GM12878 (cell line): ENCODE results near the gene TRPV3. TPM values are rescaled to one million over a fixed set of nuclear protein-coding genes. Genes with fewer than 3 reads are reported as not detected.

Experiments used
- ATAC-seq: fragments of 200-7000 bp; cut with Tn5 transposase; 3 replicates; pipeline ENCODE4 v1.9.1; 2020; ENCODE audit warnings: mild to moderate bottlenecking, moderate library complexity
- BruUV-seq: library from RNA; stranded (reverse); fragments of 400-500 nt; replicated peaks from 2 replicates; lab custom pipeline; 2021; lab: Mats Ljungman, UMichigan
- CTCF ChIA-PET: fragments of 300-600 bp; sonication (Branson Sonifier 250); formaldehyde crosslinking; extraction: SDS; loops from one replicate; lab custom pipeline; 2021; ENCODE audit warnings: inconsistent platforms; lab: Yijun Ruan, JAX
- POLR2A ChIA-PET: fragments of 350-600 bp; formaldehyde crosslinking; extraction: SDS; loops from one replicate; lab custom pipeline; 2021; ENCODE audit warnings: inconsistent platforms; lab: Charles Lee
- RAD21 ChIA-PET: fragments of 300-600 bp; sonication (Branson Sonifier 250); formaldehyde crosslinking; loops from one replicate; lab custom pipeline; 2023; ENCODE audit warnings: antibody characterized with exemption; ENCODE audit not compliant: unreplicated experiment; lab: Charles Lee
- SMC1A ChIA-PET: fragments of 300-600 bp; sonication (Branson Sonifier 250); formaldehyde crosslinking; loops from one replicate; lab custom pipeline; 2023; ENCODE audit not compliant: unreplicated experiment, uncharacterized antibody; lab: Charles Lee
- DNase-seq: peaks from one replicate; pipeline ENCODE4 v3.0.0-alpha.2; 2011; ENCODE audit warnings: low read depth, low spot score
- FAIRE-seq: peaks from 3 replicates; lab custom pipeline; 2011; peaks lifted over from hg19 to GRCh38; lab: Jason Lieb, UNC
- H2AFZ ChIP-seq: 2 replicates; pipeline ENCODE4 v1.6.0; 2011; ENCODE audit warnings: low read depth, low read length, control low read depth; ENCODE audit not compliant: control insufficient read depth
- H3K27ac ChIP-seq: 2 replicates; pipeline ENCODE4 v1.5.1; 2011; ENCODE audit warnings: control low read depth; ENCODE audit not compliant: control insufficient read depth, insufficient read depth
- H3K27me3 ChIP-seq, 2 experiments: replicated peaks in 1 of 2; 2 replicates each; pipeline versions ENCODE4 v1.6.0 to v1.6.1; 2011; ENCODE audit warnings: low read length in 1 of 2; ENCODE audit not compliant: control insufficient read depth in 2 of 2, insufficient read depth in 2 of 2
- H3K36me3 ChIP-seq, 2 experiments: 2 replicates each; pipeline ENCODE4 v1.5.1; 2011; ENCODE audit warnings: low read length in 1 of 2; ENCODE audit not compliant: control insufficient read depth in 2 of 2, insufficient read depth in 2 of 2
- H3K4me1 ChIP-seq: 2 replicates; pipeline ENCODE4 v1.6.1; 2011; ENCODE audit warnings: mild to moderate bottlenecking, low read length, moderate library complexity, mixed read lengths; ENCODE audit not compliant: control insufficient read depth, insufficient read depth
- H3K4me2 ChIP-seq: 2 replicates; pipeline ENCODE4 v1.6.0; 2011; ENCODE audit warnings: control low read depth; ENCODE audit not compliant: control insufficient read depth, insufficient read depth
- H3K4me3 ChIP-seq: fragments of 200-600 bp; sonication (generic); 2 replicates; pipeline ENCODE4 v1.5.1; 2016
- H3K79me2 ChIP-seq: 2 replicates; pipeline ENCODE4 v1.6.0; 2011; ENCODE audit warnings: low read length; ENCODE audit not compliant: control insufficient read depth, insufficient read depth
- H3K9ac ChIP-seq: 2 replicates; pipeline ENCODE4 v1.8.0; 2011; ENCODE audit warnings: low read length, control low read depth, mixed read lengths; ENCODE audit not compliant: control insufficient read depth, insufficient read depth
- H3K9me3 ChIP-seq: replicated peaks from 3 replicates; pipeline ENCODE4 v1.5.1; 2011; ENCODE audit warnings: mild to moderate bottlenecking, low read length; ENCODE audit not compliant: control insufficient read depth, insufficient read depth
- H4K20me1 ChIP-seq: 2 replicates; pipeline ENCODE4 v1.6.0; 2011; ENCODE audit not compliant: control insufficient read depth, insufficient read depth
- ATF3 ChIP-seq: IDR thresholded peaks from 2 replicates; pipeline ENCODE4 v1.6.1; 2011; ENCODE audit warnings: low read depth, mild to moderate bottlenecking, low read length, moderate library complexity, borderline replicate concordance; ENCODE audit errors: extremely low read depth
- CREM ChIP-seq: IDR thresholded peaks from 2 replicates; pipeline ENCODE4 v1.6.1; 2014; ENCODE audit warnings: antibody characterized with exemption, low read depth
- HDAC2 ChIP-seq: fragments of 200-600 bp; sonication (generic); IDR thresholded peaks from 2 replicates; pipeline ENCODE4 v1.6.1; 2017
- MEF2B ChIP-seq: fragments of 450-650 bp; IDR thresholded peaks from 2 replicates; pipeline ENCODE4 v1.6.1; 2018; ENCODE audit warnings: mild to moderate bottlenecking, moderate library complexity; ENCODE audit not compliant: partially characterized antibody, poor library complexity, severe bottlenecking
- NFYA ChIP-seq: IDR thresholded peaks from 2 replicates; pipeline ENCODE4 v1.6.1; 2011; ENCODE audit warnings: low read depth, mild to moderate bottlenecking, low read length, improper control_type of control experiment, borderline replicate concordance
- POLR2AphosphoS2 ChIP-seq: IDR thresholded peaks from 2 replicates; pipeline ENCODE4 v1.6.1; 2011; ENCODE audit warnings: low read depth, mild to moderate bottlenecking, low read length, improper control_type of control experiment, moderate library complexity
- SIN3A ChIP-seq: IDR thresholded peaks from 2 replicates; pipeline ENCODE4 v1.6.1; 2012; ENCODE audit warnings: low read depth, low read length, improper control_type of control experiment
- SP1 ChIP-seq: IDR thresholded peaks from one replicate; pipeline ENCODE4 v1.6.1; 2011; ENCODE audit warnings: low read depth, low read length
- TCF12 ChIP-seq: IDR thresholded peaks from 2 replicates; pipeline ENCODE4 v1.6.1; 2011; ENCODE audit warnings: low read depth, mild to moderate bottlenecking, low read length
- TCF3 ChIP-seq: IDR thresholded peaks from 2 replicates; pipeline ENCODE4 v1.6.1; 2012; ENCODE audit warnings: low read depth, mild to moderate bottlenecking, low read length, borderline replicate concordance; ENCODE audit not compliant: insufficient read depth
- ZNF384 ChIP-seq: IDR thresholded peaks from 2 replicates; pipeline ENCODE4 v1.6.1; 2012; ENCODE audit warnings: low read depth, mild to moderate bottlenecking, low read length, improper control_type of control experiment, borderline replicate concordance
- WGBS: methylation state at CpG from one replicate; pipeline ENCODE4 v1.1.6; 2016; ENCODE audit warnings: low lambda C conversion rate; ENCODE audit not compliant: insufficient replicate concordance, insufficient coverage; ENCODE audit errors: missing lambda C conversion rate; 5-methylcytosine and 5-hydroxymethylcytosine counted together
- in situ Hi-C: fragments of 300-500 bp; cut with MboI; formaldehyde crosslinking; loops from 9 replicates; pipeline ENCODE4 v1.14.3; 2018; ENCODE audit warnings: mixed read lengths
- intact Hi-C: fragments of 100-400 bp; cut with micrococcal nuclease; formaldehyde crosslinking; loops from one replicate; pipeline ENCODE4 v1.14.2; 2022; ENCODE audit not compliant: unreplicated experiment
- polyA plus RNA-seq, 11 experiments: library from polyadenylated mRNA; depleted of rRNA in 4 of 11; unstranded in 6 of 11; stranded (reverse) in 5 of 11; fragments of >200 nt; fragmentation: Nextera tagmentation in 4 of 11; fragmentation: Illumina TruSeq in 1 of 11; extraction: Ambion mirVana in 4 of 11; extraction: Trizol in 1 of 11; gene quantifications; 1 replicate in 1 of 11; 2 replicates in 10 of 11; pipeline versions ENCODE4 v1.2.1 to v1.2.3, GENCODE V29; 2011 to 2016; ENCODE audit warnings: inconsistent platforms in 2 of 11, missing spikeins in 2 of 11, low read depth in 1 of 11
- total RNA-seq, 4 experiments: library from RNA; depleted of rRNA in 3 of 4; stranded (reverse); fragments of >200 nt in 3 of 4; fragmentation: Illumina TruSeq in 1 of 4; extraction: Trizol in 1 of 4; gene quantifications; 2 replicates each; pipeline versions ENCODE4 v1.2.1 to v1.2.3, GENCODE V29; 2013 to 2021
- TF ChIP-seq, protein P1 (sequence below): fragments of 450-650 bp; IDR thresholded peaks from 2 replicates; pipeline ENCODE4 v1.6.1; 2017; ENCODE audit warnings: borderline replicate concordance

Gene TRPV3
- total and polyA plus RNA-seq, 10 of the 15 experiments (the other 5 are each of a cell fraction or from before 2014, with no cell fraction given), result 0.52 to 12.0 (median 2.7) TPM

DNA sequence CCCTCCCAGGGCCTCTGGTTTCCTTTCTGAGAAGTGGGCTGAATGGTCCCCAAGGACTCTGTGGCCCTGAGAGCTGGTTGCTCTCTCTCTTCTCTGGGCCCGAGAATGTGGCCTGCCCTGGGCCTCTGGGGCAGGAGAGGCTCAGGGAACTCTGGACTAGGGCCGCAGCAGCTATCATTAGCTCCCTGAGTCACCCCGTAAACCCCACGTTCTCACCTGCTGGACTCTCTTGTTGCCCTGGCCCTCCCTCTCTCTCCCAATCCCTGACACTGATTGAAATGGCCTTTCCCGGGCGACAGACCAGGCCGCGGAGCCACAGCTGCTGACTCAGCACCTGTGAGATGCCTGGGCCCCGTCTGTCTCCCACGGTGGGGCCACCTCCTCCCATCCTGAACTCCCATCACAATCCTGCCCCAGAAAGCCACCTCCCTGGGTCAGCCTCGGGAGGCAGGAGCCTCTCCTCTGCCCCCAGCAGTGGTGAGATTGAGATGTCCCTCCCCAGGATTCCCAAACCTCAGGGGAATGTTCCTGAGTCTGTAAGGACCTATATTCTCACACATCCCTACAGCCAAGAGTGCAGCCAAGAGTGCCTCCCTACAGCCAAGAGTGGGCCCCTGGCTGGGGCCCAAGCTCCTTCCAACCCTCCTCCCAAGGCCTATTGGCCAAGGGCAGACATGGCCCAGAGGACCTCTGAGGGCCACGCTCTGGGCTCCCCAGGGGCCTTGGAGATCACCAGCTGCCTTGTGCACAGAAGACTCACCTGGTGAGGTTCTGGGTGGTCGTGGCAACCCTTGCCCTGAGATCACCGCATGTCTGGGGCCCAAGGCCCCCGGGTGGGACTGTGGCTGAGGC is 470 bp downstream of the TRPV3 start:
- no peaks in the 10 kb centered on the region for H3K36me3 ChIP-seq
- H3K4me3 ChIP-seq, result peak overlapping the region; percentile 42; the same call in 1 of the 2 replicates
- CTCF ChIA-PET, result interaction anchor here (1.1 to 2.0 kb wide), 4 partner anchors 9 to 356 kb away, joined by 3 to 8 read pairs (median 4); no protein-coding TSS in a partner anchor
- FAIRE-seq, result no peak
- H3K4me1 ChIP-seq, result peaks cover 39% of the 10 kb centered on the region
- RAD21 ChIA-PET, result interaction anchor here (0.9 to 4.1 kb wide), 4 partner anchors 11 to 180 kb away, joined by 3 to 26 read pairs (median 4); partner anchors contain the start of genes CTNS and SHPK
- H3K9ac ChIP-seq, result peak overlapping the region; percentile 63
- TF ChIP-seq CREM (0 out of 2 replicates have a peak, but pooled peaks have one; percentile 14), NFYA (no peak), MEF2B (peak; percentile 27), POLR2AphosphoS2 (0 out of 2 replicates have a peak, but pooled peaks have one; percentile 32), ZNF384 (no peak), TCF12 (no peak), HDAC2 (no peak), SIN3A (no peak), TCF3 (0 out of 2 replicates have a peak, but pooled peaks have one; percentile 9), SP1 (peak; percentile 25), ATF3 (no peak)
- TF ChIP-seq, protein P1, sequence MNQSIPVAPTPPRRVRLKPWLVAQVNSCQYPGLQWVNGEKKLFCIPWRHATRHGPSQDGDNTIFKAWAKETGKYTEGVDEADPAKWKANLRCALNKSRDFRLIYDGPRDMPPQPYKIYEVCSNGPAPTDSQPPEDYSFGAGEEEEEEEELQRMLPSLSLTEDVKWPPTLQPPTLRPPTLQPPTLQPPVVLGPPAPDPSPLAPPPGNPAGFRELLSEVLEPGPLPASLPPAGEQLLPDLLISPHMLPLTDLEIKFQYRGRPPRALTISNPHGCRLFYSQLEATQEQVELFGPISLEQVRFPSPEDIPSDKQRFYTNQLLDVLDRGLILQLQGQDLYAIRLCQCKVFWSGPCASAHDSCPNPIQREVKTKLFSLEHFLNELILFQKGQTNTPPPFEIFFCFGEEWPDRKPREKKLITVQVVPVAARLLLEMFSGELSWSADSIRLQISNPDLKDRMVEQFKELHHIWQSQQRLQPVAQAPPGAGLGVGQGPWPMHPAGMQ, result no peak
- TF ChIP-seq, all 136 proteins: peak for 5
- Histone ChIP-seq H3K4me2 (peak overlapping the region; percentile 99), H4K20me1 (no peaks in the 10 kb centered on the region), H3K79me2 (no peaks in the 10 kb centered on the region; the same call in none of the 2 replicates), H3K9me3 (no peaks in the 10 kb centered on the region), H3K27ac (peak overlapping the region; percentile 92), H2AFZ (peak overlapping the region; percentile 67), H3K27me3 (no peaks in the 10 kb centered on the region)
- intact Hi-C loops, result loop anchor here (10.0 kb wide), 1 partner anchor 108 kb away; the partner anchor contains the start of genes EMC6 and TAX1BP3
- DNase-seq (no peak), ATAC-seq (peak; percentile 39)
- SMC1A ChIA-PET, result interaction anchor here (0.9 to 1.5 kb wide), 4 partner anchors 8 to 166 kb away, joined by 3 to 6 read pairs (median 4); partner anchors contain the start of genes CTNS and SHPK
- POLR2A ChIA-PET, result interaction anchor here (0.5 to 1.4 kb wide), 2 partner anchors 13 to 79 kb away, joined by 4 read pairs; partner anchors contain the start of genes CTNS and SHPK
- WGBS, result 1% methylated on average over 15 of the region's 15 CpGs
- TSS peak; percentile 84 for BruUV-seq
- in situ Hi-C loops, result no loop called here
